HepG2 (cell line): Measurements from ENCODE around the gene IFNL1. TPM values are rescaled to one million over a fixed set of nuclear protein-coding genes. Genes with fewer than 3 reads are reported as not detected.
A peak's percentile ranks its signal among the peaks of the same experiment; 100 is the strongest.

Experiments used
- IRX3 ChIP-seq: sonication (generic); formaldehyde crosslinking; IDR thresholded peaks from 2 replicates; pipeline ENCODE4 v1.8.1; 2023; ENCODE audit warnings: mild to moderate bottlenecking, low read depth, missing genetic modification reagents, borderline replicate concordance
- JUND ChIP-seq: sonication (generic); formaldehyde crosslinking; IDR thresholded peaks from 2 replicates; pipeline ENCODE4 v1.8.0; 2022; ENCODE audit warnings: mild to moderate bottlenecking, missing genetic modification reagents
- TAF15 ChIP-seq: fragments of 200-400 bp; formaldehyde crosslinking; IDR thresholded peaks from one replicate; pipeline ENCODE4 v1.6.1; 2018; ENCODE audit warnings: mild to moderate bottlenecking, low read depth, low read length; ENCODE audit not compliant: poor library complexity, severe bottlenecking
- ZBTB21 ChIP-seq: sonication (generic); formaldehyde crosslinking; IDR thresholded peaks from 2 replicates; pipeline ENCODE4 v1.4.0; 2020; ENCODE audit warnings: missing genetic modification reagents
- ZFP36L2 ChIP-seq: sonication (generic); formaldehyde crosslinking; IDR thresholded peaks from 2 replicates; pipeline ENCODE4 v1.4.0; 2020; ENCODE audit warnings: missing genetic modification reagents
- ZNF282 ChIP-seq: fragments of 450-650 bp; IDR thresholded peaks from 2 replicates; pipeline ENCODE4 v1.6.1; 2018; ENCODE audit not compliant: partially characterized antibody
- ZNF713 ChIP-seq: sonication (generic); formaldehyde crosslinking; IDR thresholded peaks from 2 replicates; pipeline ENCODE4 v1.4.0; 2020; ENCODE audit warnings: mild to moderate bottlenecking, missing genetic modification reagents
- polyA plus RNA-seq, 8 experiments: library from polyadenylated mRNA; depleted of rRNA in 3 of 8; stranded (reverse) in 7 of 8; unstranded in 1 of 8; fragments of >200 nt; fragmentation: Illumina TruSeq in 4 of 8; extraction: Trizol in 4 of 8; gene quantifications; 2 replicates each; pipeline versions ENCODE4 v1.2.1 to v1.2.3, GENCODE V29; 2011 to 2016; ENCODE audit warnings: low read depth in 4 of 8, missing spikeins in 1 of 8, mixed read lengths in 1 of 8; ENCODE audit not compliant: insufficient read depth in 1 of 8
- total RNA-seq, 5 experiments: library from RNA; depleted of rRNA; stranded (reverse); fragments of >200 nt; fragmentation: Illumina TruSeq; extraction: Trizol; gene quantifications; 2 replicates each; pipeline ENCODE4 v1.2.3, GENCODE V29; 2016; ENCODE audit warnings: low read depth in 1 of 5
- TF ChIP-seq, protein P1 (sequence below): sonication (generic); formaldehyde crosslinking; IDR thresholded peaks from 2 replicates; pipeline ENCODE4 v1.4.0; 2020; ENCODE audit warnings: low read depth, missing genetic modification reagents
- TF ChIP-seq, protein P2 (sequence below): sonication (generic); formaldehyde crosslinking; IDR thresholded peaks from 2 replicates; pipeline ENCODE4 v1.5.1; 2020; ENCODE audit warnings: missing genetic modification reagents, mild to moderate bottlenecking, borderline replicate concordance
- TF ChIP-seq, protein P3 (sequence below): sonication (generic); formaldehyde crosslinking; IDR thresholded peaks from 2 replicates; pipeline ENCODE4 v1.5.0; 2020; ENCODE audit warnings: mild to moderate bottlenecking, missing genetic modification reagents
- TF ChIP-seq, protein P4 (sequence below): sonication (generic); formaldehyde crosslinking; IDR thresholded peaks from 2 replicates; pipeline ENCODE4 v1.8.1; 2023; ENCODE audit warnings: mild to moderate bottlenecking, missing genetic modification reagents
- TF ChIP-seq, protein P5 (sequence below): fragments of 450-650 bp; IDR thresholded peaks from 2 replicates; pipeline ENCODE4 v1.6.1; 2016
- TF ChIP-seq, protein P6 (sequence below): sonication (generic); formaldehyde crosslinking; IDR thresholded peaks from 2 replicates; pipeline ENCODE4 v1.4.0; 2020; ENCODE audit warnings: missing genetic modification reagents, borderline replicate concordance

The IFNL1 gene
- total and polyA plus RNA-seq, 2 of the 13 experiments (the other 11 are each of a cell fraction or from before 2014, with no cell fraction given), result not detected

DNA sequence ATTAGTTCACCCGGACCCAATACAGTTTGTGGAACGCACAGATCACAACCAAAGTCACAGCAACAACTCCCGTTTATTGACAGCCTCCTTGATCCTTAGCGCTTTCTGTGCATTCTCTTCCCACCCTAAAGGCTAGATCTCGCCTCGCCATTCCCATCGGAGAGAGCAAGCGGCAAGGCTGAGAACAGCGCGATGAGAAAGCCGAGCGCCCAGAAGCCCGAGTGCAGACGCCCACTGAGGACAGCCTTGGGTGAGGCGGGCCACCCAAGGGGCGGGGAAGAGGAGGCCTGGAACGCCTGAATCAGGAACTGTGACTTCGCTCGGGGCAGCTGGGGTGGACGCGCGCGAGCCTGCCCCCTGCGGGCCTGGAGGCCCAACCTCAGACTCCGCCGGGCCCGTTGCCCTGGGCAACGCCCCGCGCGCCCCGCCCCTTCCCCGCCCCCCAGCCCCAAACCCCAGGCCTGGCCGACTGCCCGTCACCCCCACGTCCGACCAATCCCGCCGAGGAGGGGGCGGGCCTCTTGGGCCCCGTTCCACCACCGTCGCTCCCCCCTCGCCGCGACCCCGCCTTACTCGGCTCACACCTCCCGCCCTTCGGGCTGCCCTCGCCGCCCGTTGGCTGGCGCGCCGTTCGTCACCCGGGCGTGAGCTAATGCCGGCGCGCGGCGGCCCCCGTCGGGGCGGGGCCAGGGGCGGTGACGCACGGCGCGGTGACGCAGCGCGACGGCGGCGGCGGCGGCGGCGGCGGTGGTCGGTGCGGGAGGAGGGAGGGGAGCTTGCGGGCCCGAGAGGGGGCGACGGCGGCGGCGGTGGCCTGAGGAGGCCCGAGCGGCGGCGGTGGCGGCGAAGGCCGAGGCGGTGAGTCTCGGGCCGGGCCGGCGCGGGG lies 45.8 kb downstream of the IFNL1 start, which contains the start of gene SAMD4B (continued):
- TF ChIP-seq ZNF282, result no peak
- TF ChIP-seq, protein P1, sequence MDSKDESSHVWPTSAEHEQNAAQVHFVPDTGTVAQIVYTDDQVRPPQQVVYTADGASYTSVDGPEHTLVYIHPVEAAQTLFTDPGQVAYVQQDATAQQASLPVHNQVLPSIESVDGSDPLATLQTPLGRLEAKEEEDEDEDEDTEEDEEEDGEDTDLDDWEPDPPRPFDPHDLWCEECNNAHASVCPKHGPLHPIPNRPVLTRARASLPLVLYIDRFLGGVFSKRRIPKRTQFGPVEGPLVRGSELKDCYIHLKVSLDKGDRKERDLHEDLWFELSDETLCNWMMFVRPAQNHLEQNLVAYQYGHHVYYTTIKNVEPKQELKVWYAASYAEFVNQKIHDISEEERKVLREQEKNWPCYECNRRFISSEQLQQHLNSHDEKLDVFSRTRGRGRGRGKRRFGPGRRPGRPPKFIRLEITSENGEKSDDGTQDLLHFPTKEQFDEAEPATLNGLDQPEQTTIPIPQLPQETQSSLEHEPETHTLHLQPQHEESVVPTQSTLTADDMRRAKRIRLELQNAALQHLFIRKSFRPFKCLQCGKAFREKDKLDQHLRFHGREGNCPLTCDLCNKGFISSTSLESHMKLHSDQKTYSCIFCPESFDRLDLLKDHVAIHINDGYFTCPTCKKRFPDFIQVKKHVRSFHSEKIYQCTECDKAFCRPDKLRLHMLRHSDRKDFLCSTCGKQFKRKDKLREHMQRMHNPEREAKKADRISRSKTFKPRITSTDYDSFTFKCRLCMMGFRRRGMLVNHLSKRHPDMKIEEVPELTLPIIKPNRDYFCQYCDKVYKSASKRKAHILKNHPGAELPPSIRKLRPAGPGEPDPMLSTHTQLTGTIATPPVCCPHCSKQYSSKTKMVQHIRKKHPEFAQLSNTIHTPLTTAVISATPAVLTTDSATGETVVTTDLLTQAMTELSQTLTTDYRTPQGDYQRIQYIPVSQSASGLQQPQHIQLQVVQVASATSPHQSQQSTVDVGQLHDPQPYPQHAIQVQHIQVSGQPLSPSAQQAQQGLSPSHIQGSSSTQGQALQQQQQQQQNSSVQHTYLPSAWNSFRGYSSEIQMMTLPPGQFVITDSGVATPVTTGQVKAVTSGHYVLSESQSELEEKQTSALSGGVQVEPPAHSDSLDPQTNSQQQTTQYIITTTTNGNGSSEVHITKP, result peak; percentile 61; the same call in 1 of the 2 replicates
- TF ChIP-seq IRX3, result no peak; the same call in 1 of the 2 replicates
- no peak for TF ChIP-seq JUND
- TF ChIP-seq, protein P2, sequence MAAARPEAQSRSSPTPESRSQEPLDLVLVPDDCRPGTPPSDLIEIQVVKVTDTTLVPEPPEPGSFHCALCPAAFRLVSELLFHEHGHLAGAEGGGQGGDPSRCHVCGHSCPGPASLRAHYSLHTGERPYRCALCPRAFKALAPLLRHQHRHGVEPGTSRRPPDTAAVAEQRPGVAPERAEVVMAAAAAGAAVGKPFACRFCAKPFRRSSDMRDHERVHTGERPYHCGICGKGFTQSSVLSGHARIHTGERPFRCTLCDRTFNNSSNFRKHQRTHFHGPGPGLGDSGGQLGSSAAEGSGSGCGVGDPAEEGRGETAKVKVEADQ (CRISPR knock-in tag), result no peak
- TF ChIP-seq ZFP36L2, result no peak
- TF ChIP-seq ZNF713 (CRISPR knock-in tag), result no peak
- TF ChIP-seq, protein P3, sequence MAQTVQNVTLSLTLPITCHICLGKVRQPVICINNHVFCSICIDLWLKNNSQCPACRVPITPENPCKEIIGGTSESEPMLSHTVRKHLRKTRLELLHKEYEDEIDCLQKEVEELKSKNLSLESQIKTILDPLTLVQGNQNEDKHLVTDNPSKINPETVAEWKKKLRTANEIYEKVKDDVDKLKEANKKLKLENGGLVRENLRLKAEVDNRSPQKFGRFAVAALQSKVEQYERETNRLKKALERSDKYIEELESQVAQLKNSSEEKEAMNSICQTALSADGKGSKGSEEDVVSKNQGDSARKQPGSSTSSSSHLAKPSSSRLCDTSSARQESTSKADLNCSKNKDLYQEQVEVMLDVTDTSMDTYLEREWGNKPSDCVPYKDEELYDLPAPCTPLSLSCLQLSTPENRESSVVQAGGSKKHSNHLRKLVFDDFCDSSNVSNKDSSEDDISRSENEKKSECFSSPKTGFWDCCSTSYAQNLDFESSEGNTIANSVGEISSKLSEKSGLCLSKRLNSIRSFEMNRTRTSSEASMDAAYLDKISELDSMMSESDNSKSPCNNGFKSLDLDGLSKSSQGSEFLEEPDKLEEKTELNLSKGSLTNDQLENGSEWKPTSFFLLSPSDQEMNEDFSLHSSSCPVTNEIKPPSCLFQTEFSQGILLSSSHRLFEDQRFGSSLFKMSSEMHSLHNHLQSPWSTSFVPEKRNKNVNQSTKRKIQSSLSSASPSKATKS, result no peak
- TF ChIP-seq, protein P4, sequence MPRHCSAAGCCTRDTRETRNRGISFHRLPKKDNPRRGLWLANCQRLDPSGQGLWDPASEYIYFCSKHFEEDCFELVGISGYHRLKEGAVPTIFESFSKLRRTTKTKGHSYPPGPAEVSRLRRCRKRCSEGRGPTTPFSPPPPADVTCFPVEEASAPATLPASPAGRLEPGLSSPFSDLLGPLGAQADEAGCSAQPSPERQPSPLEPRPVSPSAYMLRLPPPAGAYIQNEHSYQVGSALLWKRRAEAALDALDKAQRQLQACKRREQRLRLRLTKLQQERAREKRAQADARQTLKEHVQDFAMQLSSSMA (CRISPR knock-in tag), result peak; percentile 87
- no peak for TF ChIP-seq ZBTB21
- TF ChIP-seq, protein P5, sequence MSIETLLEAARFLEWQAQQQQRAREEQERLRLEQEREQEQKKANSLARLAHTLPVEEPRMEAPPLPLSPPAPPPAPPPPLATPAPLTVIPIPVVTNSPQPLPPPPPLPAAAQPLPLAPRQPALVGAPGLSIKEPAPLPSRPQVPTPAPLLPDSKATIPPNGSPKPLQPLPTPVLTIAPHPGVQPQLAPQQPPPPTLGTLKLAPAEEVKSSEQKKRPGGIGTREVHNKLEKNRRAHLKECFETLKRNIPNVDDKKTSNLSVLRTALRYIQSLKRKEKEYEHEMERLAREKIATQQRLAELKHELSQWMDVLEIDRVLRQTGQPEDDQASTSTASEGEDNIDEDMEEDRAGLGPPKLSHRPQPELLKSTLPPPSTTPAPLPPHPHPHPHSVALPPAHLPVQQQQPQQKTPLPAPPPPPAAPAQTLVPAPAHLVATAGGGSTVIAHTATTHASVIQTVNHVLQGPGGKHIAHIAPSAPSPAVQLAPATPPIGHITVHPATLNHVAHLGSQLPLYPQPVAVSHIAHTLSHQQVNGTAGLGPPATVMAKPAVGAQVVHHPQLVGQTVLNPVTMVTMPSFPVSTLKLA, result no peak
- no peak for TF ChIP-seq TAF15
- TF ChIP-seq, protein P6, sequence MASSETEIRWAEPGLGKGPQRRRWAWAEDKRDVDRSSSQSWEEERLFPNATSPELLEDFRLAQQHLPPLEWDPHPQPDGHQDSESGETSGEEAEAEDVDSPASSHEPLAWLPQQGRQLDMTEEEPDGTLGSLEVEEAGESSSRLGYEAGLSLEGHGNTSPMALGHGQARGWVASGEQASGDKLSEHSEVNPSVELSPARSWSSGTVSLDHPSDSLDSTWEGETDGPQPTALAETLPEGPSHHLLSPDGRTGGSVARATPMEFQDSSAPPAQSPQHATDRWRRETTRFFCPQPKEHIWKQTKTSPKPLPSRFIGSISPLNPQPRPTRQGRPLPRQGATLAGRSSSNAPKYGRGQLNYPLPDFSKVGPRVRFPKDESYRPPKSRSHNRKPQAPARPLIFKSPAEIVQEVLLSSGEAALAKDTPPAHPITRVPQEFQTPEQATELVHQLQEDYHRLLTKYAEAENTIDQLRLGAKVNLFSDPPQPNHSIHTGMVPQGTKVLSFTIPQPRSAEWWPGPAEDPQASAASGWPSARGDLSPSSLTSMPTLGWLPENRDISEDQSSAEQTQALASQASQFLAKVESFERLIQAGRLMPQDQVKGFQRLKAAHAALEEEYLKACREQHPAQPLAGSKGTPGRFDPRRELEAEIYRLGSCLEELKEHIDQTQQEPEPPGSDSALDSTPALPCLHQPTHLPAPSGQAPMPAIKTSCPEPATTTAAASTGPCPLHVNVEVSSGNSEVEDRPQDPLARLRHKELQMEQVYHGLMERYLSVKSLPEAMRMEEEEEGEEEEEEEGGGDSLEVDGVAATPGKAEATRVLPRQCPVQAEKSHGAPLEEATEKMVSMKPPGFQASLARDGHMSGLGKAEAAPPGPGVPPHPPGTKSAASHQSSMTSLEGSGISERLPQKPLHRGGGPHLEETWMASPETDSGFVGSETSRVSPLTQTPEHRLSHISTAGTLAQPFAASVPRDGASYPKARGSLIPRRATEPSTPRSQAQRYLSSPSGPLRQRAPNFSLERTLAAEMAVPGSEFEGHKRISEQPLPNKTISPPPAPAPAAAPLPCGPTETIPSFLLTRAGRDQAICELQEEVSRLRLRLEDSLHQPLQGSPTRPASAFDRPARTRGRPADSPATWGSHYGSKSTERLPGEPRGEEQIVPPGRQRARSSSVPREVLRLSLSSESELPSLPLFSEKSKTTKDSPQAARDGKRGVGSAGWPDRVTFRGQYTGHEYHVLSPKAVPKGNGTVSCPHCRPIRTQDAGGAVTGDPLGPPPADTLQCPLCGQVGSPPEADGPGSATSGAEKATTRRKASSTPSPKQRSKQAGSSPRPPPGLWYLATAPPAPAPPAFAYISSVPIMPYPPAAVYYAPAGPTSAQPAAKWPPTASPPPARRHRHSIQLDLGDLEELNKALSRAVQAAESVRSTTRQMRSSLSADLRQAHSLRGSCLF (CRISPR knock-in tag), result no peak
